HG03139 (cell line): ENCODE results near the gene PACSIN1.
A peak's percentile ranks its signal among the peaks of the same experiment; 100 is the strongest.
"Not testable (repeated sequence)": the region's sequence is repeated elsewhere in the genome, so short reads cannot be mapped to it uniquely, and the experiment has no call there.

Experiments used
- ATAC-seq: cut with Tn5 transposase; IDR thresholded peaks from one replicate; pipeline ENCODE4 v1.9.1; 2021; ENCODE audit not compliant: unreplicated experiment

The PACSIN1 gene

GRCh38 chr6:34457742-34458735 lies 7.8 kb upstream of the PACSIN1 start:
- ATAC-seq = no peak

DNA sequence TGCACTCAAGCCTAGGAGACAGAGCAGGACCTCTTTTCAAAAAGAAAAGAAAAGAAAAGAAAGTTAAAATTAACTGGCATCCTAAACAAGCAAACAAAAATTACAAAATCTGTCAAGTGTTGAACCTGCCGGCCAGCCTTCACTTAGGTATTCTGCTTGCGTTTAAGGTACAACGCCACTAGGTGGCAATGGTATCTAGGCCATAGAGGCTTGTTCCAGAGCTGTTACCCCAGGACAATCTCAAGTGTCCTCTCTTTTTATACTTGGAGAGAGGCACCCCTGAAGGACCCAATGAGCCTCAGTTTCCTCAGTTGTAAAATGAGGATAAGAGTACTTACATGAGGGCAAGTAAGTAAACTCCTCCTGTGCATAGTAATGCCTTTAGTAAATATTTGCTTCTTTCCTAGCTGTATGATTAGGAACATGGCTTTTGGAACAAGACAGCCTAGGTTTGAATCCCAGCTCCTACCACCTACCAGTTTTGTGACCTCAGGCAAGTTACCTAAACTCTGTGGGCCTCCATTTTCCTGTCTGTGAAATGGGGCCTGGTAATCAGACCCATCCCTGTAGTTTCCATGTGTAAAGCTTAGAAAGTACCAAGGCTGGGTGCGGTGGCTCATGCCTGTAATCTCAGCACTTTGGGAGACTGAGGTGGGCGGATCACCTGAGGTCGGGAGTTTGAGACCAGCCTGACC lies 5.8 kb upstream of the PACSIN1 start:
- no peak for ATAC-seq

DNA sequence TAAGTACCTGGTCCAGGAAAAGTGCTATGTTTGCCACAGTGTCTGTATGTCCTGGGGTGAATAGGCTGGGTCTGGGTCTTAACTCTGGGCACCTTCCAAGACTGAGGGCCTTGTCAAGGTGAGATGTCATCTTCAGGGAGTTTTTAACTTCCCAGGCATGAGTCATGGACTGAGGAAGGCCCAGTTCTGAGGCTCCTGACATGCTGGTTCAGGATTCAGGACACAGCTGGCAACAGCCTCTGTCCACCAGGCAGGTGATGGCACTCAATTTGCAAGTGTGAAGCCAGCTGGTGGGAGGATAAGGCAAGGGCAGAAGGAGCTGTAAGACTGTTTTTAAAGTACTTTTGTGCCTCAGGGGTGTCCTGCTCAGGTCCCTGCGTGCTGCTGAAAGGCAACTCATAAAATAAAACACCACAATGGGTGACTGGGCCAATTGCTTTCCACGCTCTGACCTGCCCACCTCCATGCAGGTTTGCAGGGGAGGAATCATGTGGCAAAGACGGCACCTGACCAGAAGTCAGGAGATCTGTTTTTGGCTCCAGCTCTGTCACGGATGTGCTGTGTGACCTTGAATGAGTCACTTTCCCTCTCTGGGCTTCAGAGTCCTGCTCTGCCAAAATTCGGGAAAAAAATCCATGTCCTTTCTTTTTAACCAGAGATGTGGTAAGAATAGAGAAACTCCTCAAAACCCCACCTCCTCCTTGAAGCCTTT lies 4.9 kb upstream of the PACSIN1 start:
- ATAC-seq = no peak

DNA sequence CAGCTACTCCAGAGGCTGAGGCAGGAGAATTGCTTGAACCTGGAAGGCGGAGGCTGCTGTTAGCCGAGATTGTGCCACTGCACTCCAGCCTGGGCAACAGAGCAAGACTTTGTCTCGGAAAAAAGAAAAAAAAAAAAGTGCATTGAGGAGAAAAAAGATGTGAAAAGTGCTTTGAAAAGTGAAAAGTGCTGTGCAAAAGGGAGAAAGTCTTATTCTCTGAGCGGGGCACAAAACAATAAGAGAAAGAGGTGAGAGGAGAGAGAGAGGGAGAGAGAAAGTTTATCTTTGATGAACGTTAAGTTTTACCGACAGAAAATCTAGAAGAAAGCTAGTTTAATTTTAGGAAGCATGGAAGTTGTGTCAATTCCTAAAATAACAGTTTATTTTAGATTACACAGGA lies 3.9 kb upstream of the PACSIN1 start:
- ATAC-seq = no peak

GRCh38 chr6:34462551-34462971 lies 3.3 kb upstream of the PACSIN1 start:
- no peak for ATAC-seq

DNA sequence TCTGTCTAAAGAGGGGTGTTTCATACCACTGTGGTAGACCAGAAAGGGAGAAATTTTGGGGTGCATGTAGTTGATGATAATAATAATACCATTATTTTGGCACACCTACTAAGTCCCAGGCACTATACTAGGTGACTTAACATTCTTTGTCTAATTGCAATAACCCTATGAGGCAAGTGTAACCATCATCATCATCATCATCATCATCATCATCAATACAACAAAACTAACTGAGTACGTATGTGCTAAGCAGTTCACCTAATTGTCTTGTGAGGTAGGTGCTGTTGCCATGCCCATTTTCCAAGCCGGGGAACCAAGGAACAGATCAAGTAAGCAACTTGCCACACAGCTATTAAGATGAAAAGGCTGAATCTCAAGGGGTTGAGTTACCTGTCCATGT lies 2.6 kb upstream of the PACSIN1 start:
- no peak for ATAC-seq

GRCh38 chr6:34463849-34464248 lies 2.0 kb upstream of the PACSIN1 start:
- no peak for ATAC-seq

GRCh38 chr6:34466242-34467185 lies 638 bp downstream of the PACSIN1 start:
- ATAC-seq = no peak

DNA sequence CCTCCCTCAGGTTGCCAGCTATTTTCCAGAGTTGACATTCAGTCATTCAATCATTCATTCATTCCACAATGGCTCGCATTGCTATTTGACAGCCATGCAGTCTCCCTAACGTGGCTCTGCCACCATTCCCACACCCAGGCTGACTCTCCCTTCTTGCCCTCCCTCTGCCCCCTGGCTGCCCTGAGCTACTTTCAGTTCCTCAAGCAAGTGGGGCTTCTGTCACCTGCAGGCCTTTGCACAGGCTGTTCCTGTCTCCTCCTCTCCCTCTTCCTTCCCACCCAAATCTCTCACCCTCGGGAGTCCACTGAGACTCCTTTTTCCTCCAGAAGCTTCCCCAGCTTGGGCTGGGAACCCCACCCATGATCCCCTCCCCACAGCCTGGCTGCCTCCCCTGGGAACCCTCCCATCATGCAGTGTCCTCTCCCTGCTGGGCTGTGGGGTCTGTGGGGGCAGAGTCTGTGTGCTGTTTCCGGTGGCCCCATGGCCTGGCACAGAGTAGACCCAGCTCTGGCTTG lies 2.6 kb downstream of the PACSIN1 start:
- ATAC-seq = peak; percentile 45

- ATAC-seq = no peak
These were observed 3.6 kb downstream of the PACSIN1 start for GRCh38 chr6:34469499-34469898.

DNA sequence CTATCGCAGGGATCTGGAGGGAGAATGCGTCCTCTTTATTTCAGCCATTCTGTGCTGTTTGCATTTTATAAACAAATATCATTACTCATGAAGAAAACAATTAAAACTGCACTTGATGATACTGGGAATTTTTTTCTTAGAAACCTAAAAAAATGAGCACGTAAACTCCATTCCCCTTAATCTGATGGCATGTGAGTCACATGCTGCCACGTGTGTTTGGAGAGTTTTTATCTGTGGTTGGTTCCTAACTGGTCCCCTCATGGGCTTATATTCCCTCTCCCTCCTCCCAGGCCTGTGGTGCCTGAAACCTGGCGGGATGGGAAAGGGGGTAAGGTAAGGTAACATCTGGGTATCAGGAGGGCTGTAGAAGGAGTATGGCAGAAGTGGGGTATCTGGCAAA lies 6.5 kb downstream of the PACSIN1 start:
- no peak for ATAC-seq

DNA sequence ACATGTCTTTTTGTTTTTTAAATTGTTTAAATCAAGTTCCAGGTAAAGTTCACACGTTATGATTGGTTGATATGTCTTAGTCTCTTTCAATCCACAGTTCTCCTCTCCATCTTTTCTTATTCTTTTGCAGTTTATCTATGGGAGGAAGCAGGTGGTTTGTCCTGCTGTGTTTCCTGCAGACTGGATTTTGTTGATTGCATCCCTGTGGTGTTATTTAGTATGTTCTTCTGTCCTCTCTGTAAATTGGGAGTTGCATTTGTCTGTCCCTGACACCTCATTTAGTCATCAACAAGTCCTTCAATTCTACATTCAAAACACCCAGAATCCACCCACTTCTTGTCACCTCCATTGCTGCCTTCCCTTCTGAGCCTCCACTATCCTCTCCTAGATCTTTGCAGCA lies 8.1 kb downstream of the PACSIN1 start:
- no peak for ATAC-seq

DNA sequence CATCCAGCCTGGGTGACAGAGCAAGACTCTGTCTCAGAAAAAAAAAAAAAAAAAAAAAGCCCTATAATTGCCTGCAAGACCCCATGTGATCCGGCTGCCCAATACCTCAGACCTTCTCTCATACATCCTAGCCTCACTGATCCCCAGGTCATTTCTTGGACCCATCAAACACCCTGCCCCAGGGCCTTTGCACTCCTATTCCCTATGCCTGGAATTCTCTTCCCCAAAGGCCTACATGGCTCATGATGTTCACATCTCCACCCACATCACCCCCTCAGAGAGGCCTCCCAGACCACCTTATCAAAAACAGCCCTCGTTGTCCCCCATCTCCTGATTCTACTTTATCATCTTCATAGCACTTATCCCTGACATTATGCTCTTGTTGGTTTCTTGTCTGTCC lies 8.9 kb downstream of the PACSIN1 start:
- ATAC-seq = no peak

GRCh38 chr6:34475238-34475682 lies 9.4 kb downstream of the PACSIN1 start:
- ATAC-seq = no peak

DNA sequence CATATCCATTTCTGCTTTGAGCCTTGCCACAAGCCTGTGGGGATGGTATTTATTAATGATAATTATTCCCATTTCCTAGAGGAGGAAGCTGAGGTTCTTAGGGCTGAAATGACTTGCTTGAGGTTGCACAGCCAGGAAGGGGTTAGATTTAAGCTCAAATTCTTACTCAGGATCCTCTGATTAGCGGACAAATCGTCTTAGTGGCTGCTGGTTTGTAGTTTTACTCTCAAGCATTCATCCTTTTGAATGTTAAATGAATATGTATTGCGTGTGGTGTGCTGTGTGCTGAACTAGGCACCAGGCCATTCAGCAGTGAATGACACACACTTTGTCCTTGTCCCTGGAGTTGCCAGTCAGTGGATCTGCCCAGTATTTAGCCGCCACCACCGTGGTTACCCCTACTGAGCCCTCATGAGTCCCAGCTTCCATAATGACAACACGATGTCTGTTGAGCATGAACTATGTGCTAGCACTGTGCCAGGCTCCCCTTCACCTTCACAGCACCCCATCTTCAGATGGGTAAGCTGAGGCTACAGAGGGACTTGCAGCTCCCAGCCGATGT lies 10.0 kb downstream of the PACSIN1 start:
- no peak for ATAC-seq

DNA sequence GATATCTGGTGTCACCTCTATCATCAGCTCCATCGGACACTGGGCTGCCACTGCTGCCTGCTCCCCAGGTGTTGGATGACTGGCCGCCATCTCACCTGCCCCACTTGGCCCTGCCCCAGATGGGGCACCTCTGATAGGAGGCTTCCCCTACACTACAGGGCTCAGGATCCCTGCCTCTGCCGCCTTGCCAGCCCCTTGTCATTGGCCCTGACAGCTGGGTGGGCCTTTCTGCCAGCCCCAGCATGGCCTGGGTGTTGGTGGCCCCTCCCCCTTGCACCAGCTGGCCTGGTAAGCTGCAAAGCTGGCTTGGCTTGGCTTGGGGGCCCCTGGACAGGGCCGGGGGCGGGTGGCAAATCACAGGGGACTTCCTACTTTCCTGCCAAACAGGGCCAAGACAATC lies 10.6 kb downstream of the PACSIN1 start:
- ATAC-seq = no peak

GRCh38 chr6:34476921-34477320 lies 11.0 kb downstream of the PACSIN1 start:
- no peak for ATAC-seq

GRCh38 chr6:34478796-34479195 lies 12.9 kb downstream of the PACSIN1 start:
- no peak for ATAC-seq

DNA sequence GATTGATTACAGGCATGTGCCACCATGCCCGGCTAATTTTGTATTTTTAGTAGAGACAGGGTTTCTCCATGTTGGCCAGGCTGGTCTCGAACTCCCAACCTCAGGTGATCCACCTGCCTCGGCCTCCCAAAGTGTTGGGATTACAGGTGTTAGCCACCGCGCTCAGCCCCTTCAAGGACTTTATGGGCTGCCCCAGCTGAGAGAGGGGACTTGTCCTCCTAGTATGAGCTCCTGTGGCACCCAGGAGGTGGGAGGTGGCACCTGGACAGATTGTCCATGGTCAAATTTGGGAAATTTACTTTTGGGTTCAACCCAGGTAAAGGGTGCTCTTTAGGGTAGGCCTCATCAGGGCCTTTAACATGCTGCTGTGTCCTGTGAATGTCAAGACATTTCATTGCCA lies 17.9 kb downstream of the PACSIN1 start:
- ATAC-seq = not testable (repeated sequence)

DNA sequence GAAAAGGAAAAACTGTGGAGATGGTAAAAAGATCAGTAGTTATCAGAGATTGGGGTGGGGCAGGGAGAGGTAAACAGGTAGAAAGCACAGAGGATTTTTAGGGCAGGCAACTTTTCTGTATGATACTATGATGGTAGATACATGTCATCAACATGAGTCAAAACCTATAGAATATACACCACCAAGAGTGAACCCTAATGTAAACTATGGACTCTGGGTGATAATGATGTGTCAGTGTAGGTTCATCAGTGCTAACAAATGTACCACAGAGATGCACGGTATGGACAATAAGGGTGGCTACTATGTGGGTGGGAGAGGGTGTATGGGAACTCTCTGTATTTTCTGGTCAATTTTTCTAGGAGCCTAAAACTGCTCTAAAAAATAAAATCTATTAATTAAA lies 18.5 kb downstream of the PACSIN1 start:
- ATAC-seq = no peak
